RKO (cell line): Measurements from ENCODE around the gene NOX3.
A peak's percentile ranks its signal among the peaks of the same experiment; 100 is the strongest.
"Not testable (repeated sequence)": the region's sequence is repeated elsewhere in the genome, so short reads cannot be mapped to it uniquely, and the experiment has no call there.

Experiments used
- DNase-seq: peaks from one replicate; pipeline ENCODE4 v3.0.0-alpha.2; 2016; ENCODE audit warnings: low spot score

Gene NOX3

GRCh38 chr6:155455766-155456165 is at the start of gene NOX3:
TSS of gene NOX3 (minus strand) at chr6:155455839. CDS start at chr6:155455800, 39 bp downstream.
- DNase-seq = no peak

DNA sequence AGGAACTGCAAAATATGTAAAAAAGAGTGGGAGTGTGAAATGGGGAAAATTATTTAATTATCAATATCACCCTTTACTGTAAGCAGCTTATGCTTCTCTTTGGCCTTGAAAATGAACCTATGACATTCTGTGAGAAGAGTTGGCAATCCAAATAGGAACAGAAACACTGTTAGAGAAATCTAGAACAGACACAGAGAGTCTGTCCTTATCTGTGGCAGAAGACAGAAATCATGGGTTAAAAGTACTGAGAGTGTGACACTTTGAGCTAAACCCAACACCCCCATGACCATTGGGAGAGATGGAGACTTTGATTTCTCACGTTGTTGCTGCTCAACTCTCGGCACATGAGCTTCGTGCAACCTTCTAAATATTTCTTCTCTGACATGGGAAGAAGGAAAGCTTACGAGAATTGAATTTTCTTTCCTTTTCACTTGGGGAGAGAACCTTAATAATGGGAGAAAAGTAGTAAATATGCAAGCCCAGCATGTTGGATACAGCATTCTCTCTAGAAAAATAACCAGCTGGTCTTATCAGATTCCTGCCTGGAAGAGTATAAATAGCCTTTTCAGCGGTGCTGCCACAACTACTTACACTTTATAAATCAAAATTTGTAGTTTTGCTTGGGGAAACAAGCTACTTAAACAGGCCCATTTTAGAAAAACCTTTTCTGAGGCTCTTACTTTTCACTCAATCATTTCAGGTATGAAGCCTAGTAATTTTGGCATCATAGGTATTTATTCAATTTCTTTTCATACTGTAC is 49.4 kb upstream of the NOX3 start:
- no peak for DNase-seq

- DNase-seq = no peak
Observed at GRCh38 chr6:155502393-155502792, 46.8 kb upstream of the NOX3 start.

GRCh38 chr6:155499574-155499973 is 43.9 kb upstream of the NOX3 start:
- no peak for DNase-seq

DNA sequence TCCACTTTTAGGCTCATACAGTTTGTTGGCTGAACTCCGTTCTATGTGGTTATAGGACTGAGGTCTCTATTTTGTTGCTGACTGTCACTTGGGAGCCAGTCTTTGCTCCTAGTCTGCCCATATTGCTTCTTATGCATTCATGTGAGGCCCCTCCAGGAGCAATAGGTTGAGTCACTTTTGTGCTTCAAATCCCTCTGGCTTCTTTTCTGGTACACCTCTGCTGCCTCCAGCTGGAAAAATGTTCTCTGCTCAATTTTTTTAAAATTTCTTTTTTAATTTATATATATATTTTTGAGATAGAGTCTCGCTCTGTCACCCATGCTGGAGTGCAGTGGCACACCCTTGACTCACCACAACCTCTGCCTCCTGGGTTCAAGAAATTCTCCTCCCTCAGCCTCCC is 42.7 kb upstream of the NOX3 start:
- no peak for DNase-seq

- no peak for DNase-seq
Observed at GRCh38 chr6:155497273-155497672, 41.6 kb upstream of the NOX3 start.

DNA sequence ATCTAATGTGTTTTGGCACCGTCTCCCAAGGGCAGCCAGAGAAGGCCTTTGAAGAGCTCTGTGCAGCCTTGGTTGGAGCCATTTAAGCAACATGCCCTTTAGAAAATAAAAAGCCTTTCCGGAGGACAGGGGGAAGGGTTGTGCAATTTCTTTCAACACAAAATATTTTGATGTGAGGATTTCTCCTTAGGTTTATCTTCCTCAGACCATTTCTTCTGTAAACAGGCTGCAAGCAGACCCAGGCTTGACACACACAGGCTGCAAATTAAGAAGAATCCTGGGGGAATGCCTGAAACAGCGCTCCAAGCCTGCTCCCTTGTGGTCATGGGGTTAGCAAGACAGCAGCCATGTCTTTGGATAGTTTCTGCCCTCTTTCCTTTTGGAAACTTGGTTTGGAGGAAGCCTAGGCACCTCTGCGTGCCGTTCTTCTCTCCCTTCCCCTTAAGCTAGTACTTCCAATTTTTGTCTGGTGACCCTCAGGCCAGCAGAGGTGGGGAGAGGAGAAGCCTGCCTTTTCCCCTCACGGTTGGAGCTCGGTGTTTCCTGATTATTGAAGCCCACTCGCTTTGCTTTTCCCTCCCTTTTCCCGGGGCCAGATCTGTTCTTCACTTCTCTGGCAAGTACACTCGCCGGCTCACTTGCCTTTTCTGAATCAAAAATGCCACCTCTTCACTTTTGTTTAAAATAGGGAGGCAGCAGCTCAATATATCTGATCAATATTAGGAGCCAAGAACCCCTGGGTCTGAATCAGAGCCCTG is 39.6 kb upstream of the NOX3 start:
- DNase-seq = no peak

GRCh38 chr6:155493694-155494143 is 38.1 kb upstream of the NOX3 start:
- DNase-seq = peak; percentile 98

GRCh38 chr6:155493026-155493693 is 37.5 kb upstream of the NOX3 start:
- no peak for DNase-seq

- no peak for DNase-seq
Observed at GRCh38 chr6:155492061-155492735, 36.6 kb upstream of the NOX3 start.

DNA sequence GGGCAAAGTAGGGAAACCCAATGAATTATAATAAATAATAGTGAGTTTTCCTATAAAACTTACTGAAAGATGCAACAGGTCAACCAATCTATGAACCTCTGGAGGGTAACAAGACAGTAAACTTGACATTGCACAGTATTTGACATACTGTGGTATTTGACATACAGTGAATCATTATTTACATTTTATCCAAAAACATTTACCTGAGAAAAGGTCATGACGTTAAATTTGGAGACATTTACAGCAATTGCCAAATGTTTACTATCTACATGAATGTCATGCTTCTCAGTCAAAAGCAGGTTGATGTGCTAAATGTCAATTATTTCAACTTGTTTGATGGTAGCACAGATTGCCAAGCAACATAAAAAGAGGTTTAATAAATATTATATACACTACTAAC is 35.8 kb upstream of the NOX3 start:
- no peak for DNase-seq

GRCh38 chr6:155488197-155488596 is 32.6 kb upstream of the NOX3 start:
- DNase-seq = not testable (repeated sequence)

- no peak for DNase-seq
Observed at GRCh38 chr6:155487371-155488130, 31.9 kb upstream of the NOX3 start.

DNA sequence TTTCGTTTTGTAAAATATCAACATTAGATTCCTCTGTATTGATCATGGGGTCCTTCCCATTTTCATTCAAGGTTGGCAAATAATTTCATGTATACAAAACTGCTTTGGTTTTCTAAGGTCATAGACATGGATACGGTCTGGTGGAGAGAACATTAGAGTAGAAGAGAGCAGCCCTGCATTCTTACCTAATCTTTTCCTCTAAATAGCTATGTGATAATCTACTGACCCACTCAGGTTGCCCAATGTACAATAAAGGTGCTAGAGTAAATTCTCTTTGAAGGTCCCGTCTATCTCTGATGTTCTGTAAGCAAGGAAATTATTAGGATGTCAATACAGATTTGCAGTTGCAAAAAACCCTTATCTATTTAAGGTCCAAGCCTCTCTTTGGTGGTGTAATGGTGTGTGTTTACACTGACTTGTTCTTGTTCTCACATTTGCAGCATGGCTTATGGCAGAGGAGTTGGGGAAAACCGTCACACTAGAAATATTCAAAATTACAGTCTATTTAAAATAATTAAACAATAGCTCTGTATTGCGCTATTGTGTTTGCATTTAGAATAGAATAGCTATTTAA is 31.2 kb upstream of the NOX3 start:
- DNase-seq = no peak

GRCh38 chr6:155485756-155486155 is 30.1 kb upstream of the NOX3 start:
- no peak for DNase-seq

GRCh38 chr6:155483858-155484257 is 28.2 kb upstream of the NOX3 start:
- DNase-seq = no peak

DNA sequence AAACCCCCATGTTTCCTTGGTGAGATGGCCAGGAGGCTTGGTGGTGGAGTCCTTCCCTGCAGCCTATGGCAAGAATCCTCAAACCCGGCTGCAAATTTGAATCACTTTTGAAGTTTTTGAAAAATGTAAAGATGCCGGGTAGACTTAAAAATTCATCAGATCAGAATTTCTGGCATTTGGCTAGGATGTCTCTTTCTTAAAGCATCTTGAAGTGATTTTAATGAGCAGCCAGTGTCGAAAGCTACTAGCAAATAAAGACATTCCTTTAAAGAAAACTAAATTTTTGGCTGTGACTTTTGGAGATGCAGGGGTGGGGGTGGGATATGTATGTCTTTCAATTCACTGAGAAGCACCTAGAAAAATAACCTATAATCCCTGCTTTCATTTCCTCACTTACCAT is 25.6 kb upstream of the NOX3 start:
- no peak for DNase-seq

GRCh38 chr6:155473741-155474140 is 18.1 kb upstream of the NOX3 start:
- no peak for DNase-seq

DNA sequence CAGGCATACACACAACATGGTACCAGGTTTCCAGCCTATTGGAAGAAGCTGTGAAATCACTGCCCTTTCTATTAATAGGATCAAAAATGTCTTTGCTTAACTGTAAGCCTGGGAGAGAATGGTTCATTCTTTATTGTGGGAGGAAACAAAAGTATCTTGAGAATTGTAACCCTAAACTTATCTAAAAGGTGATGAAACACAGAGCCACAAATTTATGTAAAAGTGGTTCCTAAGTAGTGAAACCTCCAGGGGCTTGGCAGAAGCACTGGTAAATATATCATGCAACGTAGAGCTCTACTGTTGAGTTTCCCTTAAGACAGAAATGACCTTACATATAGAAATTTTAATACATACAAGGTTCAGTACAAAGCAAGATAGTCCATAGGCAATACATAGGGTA is 17.2 kb upstream of the NOX3 start:
- no peak for DNase-seq

GRCh38 chr6:155470979-155471616 is 15.5 kb upstream of the NOX3 start:
- DNase-seq = not testable (repeated sequence)

- not testable (repeated sequence) for DNase-seq
Observed at GRCh38 chr6:155468543-155468942, 12.9 kb upstream of the NOX3 start.
